ENCODE measurements around the gene SLC22A14. TPM values are rescaled to one million over a fixed set of nuclear protein-coding genes. Genes with fewer than 3 reads are reported as not detected.

SLC22A14 gene
- total RNA-seq, 1 experiment from 2014 or later = not detected

DNA sequence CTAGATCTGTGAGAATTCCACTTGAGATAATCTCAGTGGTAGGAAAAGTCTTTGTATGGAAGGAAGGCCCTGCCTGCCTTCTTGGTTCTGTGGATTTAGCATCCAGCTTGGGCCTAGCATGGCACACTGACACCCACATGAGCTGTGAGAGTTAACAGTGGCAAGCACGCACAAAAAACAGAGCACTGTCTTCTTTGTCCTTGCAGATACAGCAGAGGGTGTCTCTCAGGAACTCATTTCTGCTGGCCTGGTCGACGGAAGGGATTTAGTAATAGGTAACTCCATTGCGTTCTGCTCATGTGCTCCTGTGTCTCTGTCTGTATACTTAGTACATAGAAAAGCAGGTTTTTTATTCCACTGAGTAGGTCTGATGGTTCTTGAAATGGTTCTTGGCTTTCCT is 30.9 kb upstream of the SLC22A14 start (continued):
- TF ChIP-seq, protein P1, sequence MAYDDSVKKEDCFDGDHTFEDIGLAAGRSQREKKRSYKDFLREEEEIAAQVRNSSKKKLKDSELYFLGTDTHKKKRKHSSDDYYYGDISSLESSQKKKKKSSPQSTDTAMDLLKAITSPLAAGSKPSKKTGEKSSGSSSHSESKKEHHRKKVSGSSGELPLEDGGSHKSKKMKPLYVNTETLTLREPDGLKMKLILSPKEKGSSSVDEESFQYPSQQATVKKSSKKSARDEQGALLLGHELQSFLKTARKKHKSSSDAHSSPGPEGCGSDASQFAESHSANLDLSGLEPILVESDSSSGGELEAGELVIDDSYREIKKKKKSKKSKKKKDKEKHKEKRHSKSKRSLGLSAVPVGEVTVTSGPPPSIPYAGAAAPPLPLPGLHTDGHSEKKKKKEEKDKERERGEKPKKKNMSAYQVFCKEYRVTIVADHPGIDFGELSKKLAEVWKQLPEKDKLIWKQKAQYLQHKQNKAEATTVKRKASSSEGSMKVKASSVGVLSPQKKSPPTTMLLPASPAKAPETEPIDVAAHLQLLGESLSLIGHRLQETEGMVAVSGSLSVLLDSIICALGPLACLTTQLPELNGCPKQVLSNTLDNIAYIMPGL (CRISPR knock-in tag; IDR thresholded peaks at IDR 0.05) = no peak

DNA sequence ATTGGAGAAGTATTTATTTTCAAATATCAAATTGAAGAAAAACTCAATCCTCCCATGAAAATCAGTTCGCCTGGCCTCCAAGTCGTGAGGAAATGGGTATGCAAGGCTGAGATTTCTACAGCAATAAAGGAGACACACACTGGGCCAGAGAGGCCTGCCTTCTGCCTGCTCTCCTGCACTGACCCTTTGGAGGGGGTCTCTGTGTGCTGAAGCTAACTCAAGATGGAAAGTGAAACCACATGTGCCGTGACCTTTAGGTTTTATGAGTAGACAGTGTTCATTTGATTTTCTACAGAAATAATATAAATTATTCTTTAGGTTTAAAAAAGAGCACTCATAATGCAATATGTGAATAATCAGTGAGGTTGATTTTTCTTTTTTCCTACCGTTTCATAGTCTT is 28.4 kb upstream of the SLC22A14 start:
- TF ChIP-seq SMAD3 (CRISPR knock-in tag; IDR thresholded peaks at IDR 0.05; ENCODE audit: borderline replicate concordance) (no peak), ZNF416 (CRISPR knock-in tag; IDR thresholded peaks at IDR 0.05) (no peak), CREM (CRISPR knock-in tag; IDR thresholded peaks at IDR 0.05) (no peak), JAZF1 (CRISPR knock-in tag; IDR thresholded peaks at IDR 0.05) (no peak)
- TF ChIP-seq, protein P2, sequence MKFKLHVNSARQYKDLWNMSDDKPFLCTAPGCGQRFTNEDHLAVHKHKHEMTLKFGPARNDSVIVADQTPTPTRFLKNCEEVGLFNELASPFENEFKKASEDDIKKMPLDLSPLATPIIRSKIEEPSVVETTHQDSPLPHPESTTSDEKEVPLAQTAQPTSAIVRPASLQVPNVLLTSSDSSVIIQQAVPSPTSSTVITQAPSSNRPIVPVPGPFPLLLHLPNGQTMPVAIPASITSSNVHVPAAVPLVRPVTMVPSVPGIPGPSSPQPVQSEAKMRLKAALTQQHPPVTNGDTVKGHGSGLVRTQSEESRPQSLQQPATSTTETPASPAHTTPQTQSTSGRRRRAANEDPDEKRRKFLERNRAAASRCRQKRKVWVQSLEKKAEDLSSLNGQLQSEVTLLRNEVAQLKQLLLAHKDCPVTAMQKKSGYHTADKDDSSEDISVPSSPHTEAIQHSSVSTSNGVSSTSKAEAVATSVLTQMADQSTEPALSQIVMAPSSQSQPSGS (CRISPR knock-in tag; IDR thresholded peaks at IDR 0.05; ENCODE audit: borderline replicate concordance, low read depth) = no peak
- TF ChIP-seq, protein P3, sequence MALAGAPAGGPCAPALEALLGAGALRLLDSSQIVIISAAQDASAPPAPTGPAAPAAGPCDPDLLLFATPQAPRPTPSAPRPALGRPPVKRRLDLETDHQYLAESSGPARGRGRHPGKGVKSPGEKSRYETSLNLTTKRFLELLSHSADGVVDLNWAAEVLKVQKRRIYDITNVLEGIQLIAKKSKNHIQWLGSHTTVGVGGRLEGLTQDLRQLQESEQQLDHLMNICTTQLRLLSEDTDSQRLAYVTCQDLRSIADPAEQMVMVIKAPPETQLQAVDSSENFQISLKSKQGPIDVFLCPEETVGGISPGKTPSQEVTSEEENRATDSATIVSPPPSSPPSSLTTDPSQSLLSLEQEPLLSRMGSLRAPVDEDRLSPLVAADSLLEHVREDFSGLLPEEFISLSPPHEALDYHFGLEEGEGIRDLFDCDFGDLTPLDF (CRISPR knock-in tag; IDR thresholded peaks at IDR 0.05) = no peak
- no peak for ATAC-seq
- Mint-ChIP-seq H3K4me3 (no peak overlapping the region), H3K9me3 (no peaks in the 10 kb centered on the region), H3K4me1 (peaks cover 5% of the 10 kb centered on the region; the same call in 1 of the 2 replicates), H3K27ac (no peak overlapping the region), H3K27me3 (ENCODE audit: low read depth) (no peaks in the 10 kb centered on the region), H3K36me3 (peaks cover 49% of the 10 kb centered on the region)
- ChIA-PET CTCF (no interaction called here), POLR2A (no interaction called here)
- DNase-seq (ENCODE audit: low spot score) = no peak

DNA sequence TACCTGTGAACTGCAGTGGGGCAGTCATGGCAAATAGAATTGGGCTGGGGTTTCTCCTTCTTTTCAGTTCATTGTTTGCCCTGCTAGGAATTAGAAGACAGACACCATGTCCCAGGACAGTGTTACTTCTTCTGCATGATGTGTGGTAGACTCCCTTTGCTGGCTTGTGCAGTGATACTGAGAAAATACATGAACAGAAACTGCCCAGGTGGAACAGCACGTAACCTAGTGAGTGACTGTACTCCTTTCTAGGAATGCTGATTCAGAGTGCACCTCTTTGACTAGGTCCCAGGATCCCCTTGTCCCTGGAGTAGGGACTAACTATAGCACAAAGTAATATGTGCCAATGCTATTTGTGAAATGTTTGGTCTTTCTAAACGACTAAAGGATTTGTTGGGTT is 27.2 kb upstream of the SLC22A14 start:
- Mint-ChIP-seq H3K4me1 (peaks cover 5% of the 10 kb centered on the region; the same call in 1 of the 2 replicates), H3K27me3 (ENCODE audit: low read depth) (no peaks in the 10 kb centered on the region), H3K27ac (no peak overlapping the region), H3K9me3 (no peaks in the 10 kb centered on the region), H3K36me3 (peaks cover 44% of the 10 kb centered on the region), H3K4me3 (no peak overlapping the region)
- ATAC-seq (no peak), DNase-seq (ENCODE audit: low spot score) (no peak)
- TF ChIP-seq SOX15 (CRISPR knock-in tag; IDR thresholded peaks at IDR 0.05) = no peak
- TF ChIP-seq ZNF416 (CRISPR knock-in tag; IDR thresholded peaks at IDR 0.05) = no peak
- TF ChIP-seq ZNF121 (CRISPR knock-in tag; IDR thresholded peaks at IDR 0.05) = no peak
- no peak for TF ChIP-seq TP53 (CRISPR knock-in tag; IDR thresholded peaks at IDR 0.05)
- TF ChIP-seq, protein P4, sequence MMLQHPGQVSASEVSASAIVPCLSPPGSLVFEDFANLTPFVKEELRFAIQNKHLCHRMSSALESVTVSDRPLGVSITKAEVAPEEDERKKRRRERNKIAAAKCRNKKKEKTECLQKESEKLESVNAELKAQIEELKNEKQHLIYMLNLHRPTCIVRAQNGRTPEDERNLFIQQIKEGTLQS (CRISPR knock-in tag; conservative IDR thresholded peaks at IDR 0.05) = no peak
- no peak for TF ChIP-seq TEAD1 (CRISPR knock-in tag; IDR thresholded peaks at IDR 0.05)
- TF ChIP-seq ESRRA (CRISPR knock-in tag; IDR thresholded peaks at IDR 0.05; ENCODE audit: borderline replicate concordance) = no peak
- no peak for TF ChIP-seq ZNF232 (CRISPR knock-in tag; IDR thresholded peaks at IDR 0.05)
- TF ChIP-seq SMAD3 (CRISPR knock-in tag; IDR thresholded peaks at IDR 0.05; ENCODE audit: borderline replicate concordance) = no peak
- no peak for TF ChIP-seq ZNF138 (CRISPR knock-in tag; conservative IDR thresholded peaks at IDR 0.05)
- no peak for TF ChIP-seq NFATC4 (CRISPR knock-in tag; IDR thresholded peaks at IDR 0.05)
- TF ChIP-seq, protein P5, sequence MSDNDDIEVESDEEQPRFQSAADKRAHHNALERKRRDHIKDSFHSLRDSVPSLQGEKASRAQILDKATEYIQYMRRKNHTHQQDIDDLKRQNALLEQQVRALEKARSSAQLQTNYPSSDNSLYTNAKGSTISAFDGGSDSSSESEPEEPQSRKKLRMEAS (CRISPR knock-in tag; IDR thresholded peaks at IDR 0.05) = no peak
- TF ChIP-seq FOXJ3 (CRISPR knock-in tag; IDR thresholded peaks at IDR 0.05; ENCODE audit: borderline replicate concordance) = no peak
- TF ChIP-seq, protein P6, sequence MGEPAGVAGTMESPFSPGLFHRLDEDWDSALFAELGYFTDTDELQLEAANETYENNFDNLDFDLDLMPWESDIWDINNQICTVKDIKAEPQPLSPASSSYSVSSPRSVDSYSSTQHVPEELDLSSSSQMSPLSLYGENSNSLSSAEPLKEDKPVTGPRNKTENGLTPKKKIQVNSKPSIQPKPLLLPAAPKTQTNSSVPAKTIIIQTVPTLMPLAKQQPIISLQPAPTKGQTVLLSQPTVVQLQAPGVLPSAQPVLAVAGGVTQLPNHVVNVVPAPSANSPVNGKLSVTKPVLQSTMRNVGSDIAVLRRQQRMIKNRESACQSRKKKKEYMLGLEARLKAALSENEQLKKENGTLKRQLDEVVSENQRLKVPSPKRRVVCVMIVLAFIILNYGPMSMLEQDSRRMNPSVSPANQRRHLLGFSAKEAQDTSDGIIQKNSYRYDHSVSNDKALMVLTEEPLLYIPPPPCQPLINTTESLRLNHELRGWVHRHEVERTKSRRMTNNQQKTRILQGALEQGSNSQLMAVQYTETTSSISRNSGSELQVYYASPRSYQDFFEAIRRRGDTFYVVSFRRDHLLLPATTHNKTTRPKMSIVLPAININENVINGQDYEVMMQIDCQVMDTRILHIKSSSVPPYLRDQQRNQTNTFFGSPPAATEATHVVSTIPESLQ (CRISPR knock-in tag; IDR thresholded peaks at IDR 0.05) = no peak
- TF ChIP-seq TEAD4 (CRISPR knock-in tag; IDR thresholded peaks at IDR 0.05) = no peak
- ChIA-PET CTCF (no interaction called here), POLR2A (no interaction called here)
